ENCODE measurements around the gene ADAM17. TPM values are rescaled to one million over a fixed set of nuclear protein-coding genes. Genes with fewer than 3 reads are reported as not detected.
"Not testable (repeated sequence)": the region's sequence is repeated elsewhere in the genome, so short reads cannot be mapped to it uniquely, and the experiment has no call there.

Gene ADAM17
- total and polyA plus RNA-seq, 7 experiments from 2014 or later, result 9.3 to 45.2 (median 24.6) TPM

DNA sequence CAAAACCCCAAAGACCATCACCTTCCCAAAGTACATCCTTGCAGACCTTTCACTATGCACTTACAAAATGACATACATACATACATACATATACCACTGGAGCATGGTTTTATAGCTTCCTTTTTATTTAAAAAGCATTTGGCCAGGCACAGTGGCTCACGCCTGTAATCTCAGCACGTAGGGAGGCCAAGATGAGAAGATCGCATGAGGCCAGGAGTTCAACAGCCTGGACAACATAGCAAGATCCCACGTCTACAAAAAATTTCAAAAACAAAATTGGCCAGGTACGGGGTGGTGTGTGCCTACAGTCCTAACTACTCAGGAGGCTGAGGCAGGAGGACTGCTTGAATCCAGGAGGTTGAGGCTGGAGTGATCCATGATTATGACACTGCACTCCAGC, 29.9 kb upstream of the ADAM17 start:
- no peak overlapping the region for H3K4me3 ChIP-seq (ENCODE audit: low read length)
- POLR2A ChIA-PET, result no interaction called here
- no peaks in the 10 kb centered on the region for H3K9me3 ChIP-seq (ENCODE audit: control insufficient read depth in 2 of 3, low read length in 3 of 3)
- intact Hi-C loops (cut with micrococcal nuclease), result no loop called here
- CTCF ChIA-PET, result no interaction called here
- H3K27me3 ChIP-seq (ENCODE audit: control insufficient read depth in 2 of 2, insufficient read depth in 2 of 2, low read length in 2 of 2), result no peaks in the 10 kb centered on the region
- Mint-ChIP-seq H3K36me3 (peaks cover 6 to 41% (median 31%) of the 10 kb centered on the region in 5 donors), H3K27me3 (no peaks in the 10 kb centered on the region), H3K27ac (peak overlapping the region in 1 of 9 donors; percentile 34), H3K4me1 (peaks cover 0 to 9% (median 0%) of the 10 kb centered on the region in 7 donors), H3K4me3 (no peak overlapping the region), H3K9me3 (no peaks in the 10 kb centered on the region)
- ATAC-seq (no peak), DNase-seq (no peak)
- peaks cover 4 to 43% (median 27%) of the 10 kb centered on the region in 3 experiments for H3K36me3 ChIP-seq (ENCODE audit: control insufficient read depth in 2 of 3, insufficient read depth in 3 of 3, low read length in 3 of 3)
- no peaks in the 10 kb centered on the region for H3K4me1 ChIP-seq (ENCODE audit: control insufficient read depth in 2 of 2, insufficient read depth in 2 of 2, low read length in 2 of 2)
- H3K27ac ChIP-seq (ENCODE audit: low read depth, low read length), result no peak overlapping the region

GRCh38 chr2:9584902-9585301, 29.3 kb upstream of the ADAM17 start:
- POLR2A ChIA-PET; DNase-seq; H3K4me3 ChIP-seq (ENCODE audit: low read length); ATAC-seq; H3K4me1 Mint-ChIP-seq; intact Hi-C loops (cut with micrococcal nuclease); CTCF ChIA-PET; H3K27ac ChIP-seq (ENCODE audit: low read depth, low read length); H3K9me3 ChIP-seq (ENCODE audit: control insufficient read depth in 2 of 3, low read length in 3 of 3); H3K4me3 Mint-ChIP-seq; H3K4me1 ChIP-seq (ENCODE audit: control insufficient read depth in 2 of 2, insufficient read depth in 2 of 2, low read length in 2 of 2); H3K27me3 ChIP-seq (ENCODE audit: control insufficient read depth in 2 of 2, insufficient read depth in 2 of 2, low read length in 2 of 2); H3K27me3 Mint-ChIP-seq; H3K9me3 Mint-ChIP-seq; H3K27ac Mint-ChIP-seq: not testable (repeated sequence)
- peaks cover 6 to 39% (median 27%) of the 10 kb centered on the region in 5 donors for H3K36me3 Mint-ChIP-seq
- H3K36me3 ChIP-seq (ENCODE audit: control insufficient read depth in 2 of 3, insufficient read depth in 3 of 3, low read length in 3 of 3), result peaks cover 4 to 37% (median 26%) of the 10 kb centered on the region in 3 experiments

DNA sequence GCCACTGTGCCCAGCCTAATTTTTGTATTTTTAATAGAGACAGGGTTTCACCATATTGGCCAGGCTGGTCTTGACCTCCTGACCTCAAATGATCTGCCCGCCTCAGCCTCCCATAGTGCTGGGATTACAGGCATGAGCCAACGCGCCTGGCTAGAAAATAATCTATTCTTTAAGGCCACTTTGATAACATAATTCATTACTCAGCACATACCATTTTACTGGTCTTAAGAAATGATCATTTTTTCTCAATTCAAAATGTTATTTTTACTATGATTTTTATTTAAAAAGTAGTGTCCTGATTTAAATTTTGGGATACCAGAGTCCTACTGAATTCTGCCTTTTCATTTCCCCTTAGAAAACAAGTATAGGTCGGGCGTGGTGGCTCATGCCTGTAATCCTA, 27.0 kb upstream of the ADAM17 start:
- Mint-ChIP-seq H3K4me3 (no peak overlapping the region), H3K27me3 (no peaks in the 10 kb centered on the region), H3K36me3 (peaks cover 6 to 30% (median 24%) of the 10 kb centered on the region in 5 donors), H3K27ac (no peak overlapping the region), H3K4me1 (peaks cover 0 to 2% (median 0%) of the 10 kb centered on the region in 7 donors), H3K9me3 (no peaks in the 10 kb centered on the region)
- Histone ChIP-seq H3K4me3 (ENCODE audit: low read length) (no peak overlapping the region), H3K9me3 (ENCODE audit: control insufficient read depth in 2 of 3, low read length in 3 of 3) (no peaks in the 10 kb centered on the region), H3K27ac (ENCODE audit: low read depth, low read length) (no peak overlapping the region), H3K36me3 (ENCODE audit: control insufficient read depth in 2 of 3, insufficient read depth in 3 of 3, low read length in 3 of 3) (peaks cover 4 to 21% (median 15%) of the 10 kb centered on the region in 3 experiments), H3K27me3 (ENCODE audit: control insufficient read depth in 2 of 2, insufficient read depth in 2 of 2, low read length in 2 of 2) (no peaks in the 10 kb centered on the region), H3K4me1 (ENCODE audit: control insufficient read depth in 2 of 2, insufficient read depth in 2 of 2, low read length in 2 of 2) (no peaks in the 10 kb centered on the region)
- CTCF ChIA-PET, result no interaction called here
- no peak for ATAC-seq
- intact Hi-C loops (cut with micrococcal nuclease), result no loop called here
- DNase-seq, result no peak
- POLR2A ChIA-PET, result no interaction called here

DNA sequence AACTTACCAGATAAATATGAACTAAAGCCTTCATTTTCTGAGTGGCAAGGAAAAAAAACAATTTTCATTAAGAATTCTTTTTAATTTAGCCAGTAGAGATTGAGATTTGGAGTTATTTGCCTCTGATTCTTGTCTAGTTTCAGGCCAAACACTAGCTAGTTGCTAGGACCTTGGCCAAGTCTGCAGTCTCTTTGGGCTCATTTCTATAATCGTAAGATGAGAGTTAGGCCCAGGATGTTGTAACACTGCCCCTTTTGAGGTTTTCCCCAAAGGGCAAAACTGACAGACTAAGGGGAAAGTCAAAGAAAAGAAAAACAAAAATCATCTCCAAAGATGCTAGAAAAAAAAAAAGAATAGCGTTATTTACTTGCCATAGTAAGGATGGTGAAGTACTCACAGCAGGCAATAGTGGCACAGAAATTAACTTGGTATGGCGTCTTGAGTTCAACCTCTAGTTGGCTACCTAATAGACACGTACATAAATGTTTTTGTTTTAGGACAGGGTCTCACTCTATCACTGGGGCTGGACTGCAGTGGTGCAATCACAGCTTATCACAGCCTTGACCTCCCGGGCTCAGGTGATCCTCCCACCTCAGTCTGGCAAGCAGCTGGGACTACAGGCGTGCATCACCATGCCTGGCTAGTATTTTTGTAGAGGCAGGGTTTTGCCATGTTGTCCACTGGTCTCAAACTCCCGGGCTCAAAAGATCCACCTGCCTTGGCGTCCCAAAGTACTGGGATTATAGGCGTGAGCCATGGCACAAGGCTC, 23.0 kb upstream of the ADAM17 start:
- H3K4me3 Mint-ChIP-seq, result no peak overlapping the region
- Histone ChIP-seq H3K27me3 (ENCODE audit: control insufficient read depth in 2 of 2, insufficient read depth in 2 of 2, low read length in 2 of 2) (no peaks in the 10 kb centered on the region), H3K27ac (ENCODE audit: low read depth, low read length) (no peak overlapping the region), H3K36me3 (ENCODE audit: control insufficient read depth in 2 of 3, insufficient read depth in 3 of 3, low read length in 3 of 3) (peaks cover 2 to 6% (median 3%) of the 10 kb centered on the region in 3 experiments), H3K9me3 (ENCODE audit: control insufficient read depth in 2 of 3, low read length in 3 of 3) (no peaks in the 10 kb centered on the region), H3K4me1 (ENCODE audit: control insufficient read depth in 2 of 2, insufficient read depth in 2 of 2, low read length in 2 of 2) (no peaks in the 10 kb centered on the region), H3K4me3 (ENCODE audit: low read length) (no peak overlapping the region)
- peaks cover 0 to 8% (median 4%) of the 10 kb centered on the region in 5 donors for H3K36me3 Mint-ChIP-seq
- H3K27me3 Mint-ChIP-seq, result no peaks in the 10 kb centered on the region
- DNase-seq, result no peak
- no peaks in the 10 kb centered on the region for H3K9me3 Mint-ChIP-seq
- POLR2A ChIA-PET, result interaction anchor here (0.7 kb wide), 1 partner anchor 9 kb away, joined by 6 read pairs; no protein-coding TSS in a partner anchor
- intact Hi-C loops (cut with micrococcal nuclease), result no loop called here
- ATAC-seq, result no peak
- CTCF ChIA-PET, result no interaction called here
- H3K27ac Mint-ChIP-seq, result no peak overlapping the region
- peaks cover 0 to 6% (median 0%) of the 10 kb centered on the region in 7 donors for H3K4me1 Mint-ChIP-seq

- Mint-ChIP-seq H3K27ac (peak overlapping the region in 1 of 9 donors; percentile 51), H3K9me3 (no peaks in the 10 kb centered on the region), H3K4me1 (peaks cover 0 to 8% (median 0%) of the 10 kb centered on the region in 7 donors), H3K36me3 (peaks cover 0 to 2% (median 0%) of the 10 kb centered on the region in 5 donors), H3K4me3 (no peak overlapping the region), H3K27me3 (no peaks in the 10 kb centered on the region)
- ChIA-PET POLR2A (no interaction called here), CTCF (no interaction called here)
- ATAC-seq (no peak), DNase-seq (no peak)
- no peaks in the 10 kb centered on the region for H3K4me1 ChIP-seq (ENCODE audit: control insufficient read depth in 2 of 2, insufficient read depth in 2 of 2, low read length in 2 of 2)
- no peaks in the 10 kb centered on the region for H3K9me3 ChIP-seq (ENCODE audit: control insufficient read depth in 2 of 3, low read length in 3 of 3)
- no peak overlapping the region for H3K4me3 ChIP-seq (ENCODE audit: low read length)
- no peak overlapping the region for H3K27ac ChIP-seq (ENCODE audit: low read depth, low read length)
- intact Hi-C loops (cut with micrococcal nuclease), result no loop called here
- H3K36me3 ChIP-seq (ENCODE audit: control insufficient read depth in 2 of 3, insufficient read depth in 3 of 3, low read length in 3 of 3), result no peaks in the 10 kb centered on the region
- H3K27me3 ChIP-seq (ENCODE audit: control insufficient read depth in 2 of 2, insufficient read depth in 2 of 2, low read length in 2 of 2), result no peaks in the 10 kb centered on the region
Observed at GRCh38 chr2:9574331-9574730, 18.7 kb upstream of the ADAM17 start.

GRCh38 chr2:9573840-9574239, 18.2 kb upstream of the ADAM17 start:
- no peaks in the 10 kb centered on the region for H3K9me3 Mint-ChIP-seq
- POLR2A ChIA-PET, result no interaction called here
- intact Hi-C loops (cut with micrococcal nuclease), result no loop called here
- CTCF ChIA-PET, result no interaction called here
- no peak for ATAC-seq
- no peak overlapping the region for H3K27ac Mint-ChIP-seq
- peaks cover 0 to 2% (median 0%) of the 10 kb centered on the region in 5 donors for H3K36me3 Mint-ChIP-seq
- H3K4me3 ChIP-seq (ENCODE audit: low read length), result no peak overlapping the region
- no peaks in the 10 kb centered on the region for H3K9me3 ChIP-seq (ENCODE audit: control insufficient read depth in 2 of 3, low read length in 3 of 3)
- H3K4me1 ChIP-seq (ENCODE audit: control insufficient read depth in 2 of 2, insufficient read depth in 2 of 2, low read length in 2 of 2), result no peaks in the 10 kb centered on the region
- H3K27ac ChIP-seq (ENCODE audit: low read depth, low read length), result no peak overlapping the region
- H3K4me1 Mint-ChIP-seq, result peaks cover 0 to 11% (median 0%) of the 10 kb centered on the region in 7 donors
- DNase-seq, result no peak
- H3K27me3 Mint-ChIP-seq, result no peaks in the 10 kb centered on the region
- no peaks in the 10 kb centered on the region for H3K27me3 ChIP-seq (ENCODE audit: control insufficient read depth in 2 of 2, insufficient read depth in 2 of 2, low read length in 2 of 2)
- no peaks in the 10 kb centered on the region for H3K36me3 ChIP-seq (ENCODE audit: control insufficient read depth in 2 of 3, insufficient read depth in 3 of 3, low read length in 3 of 3)
- H3K4me3 Mint-ChIP-seq, result no peak overlapping the region
